ENCODE measurements around the gene COL4A2. TPM values are rescaled to one million over a fixed set of nuclear protein-coding genes. Genes with fewer than 3 reads are reported as not detected.

COL4A2 gene
- total RNA-seq, 3 donors from 2014 or later (not counting 1 experiment from before 2014, with no cell fraction given), result not detected

- H3K4me1 ChIP-seq (ENCODE audit: control insufficient read depth, insufficient read depth, low read length), result no peaks in the 10 kb centered on the region
- intact Hi-C loops (cut with micrococcal nuclease), result no loop called here
- Mint-ChIP-seq H3K4me3 (no peak overlapping the region), H3K4me1 (no peaks in the 10 kb centered on the region), H3K9me3 (no peaks in the 10 kb centered on the region), H3K27ac (no peak overlapping the region), H3K36me3 (no peaks in the 10 kb centered on the region), H3K27me3 (ENCODE audit: low read depth in 2 of 2) (peaks cover 7 to 28% of the 10 kb centered on the region in 2 donors)
- WGBS (ENCODE audit: insufficient coverage), result 80% methylated on average over 8 of the region's 8 CpGs
- no peak for ATAC-seq
- H3K36me3 ChIP-seq (ENCODE audit: control insufficient read depth, insufficient read depth, low read length), result no peaks in the 10 kb centered on the region
- DNase-seq, result no peak
- no peak overlapping the region for H3K27ac ChIP-seq (ENCODE audit: low read length)
- H3K4me3 ChIP-seq (ENCODE audit: low read length), result no peak overlapping the region
- H3K27me3 ChIP-seq (ENCODE audit: control insufficient read depth, insufficient read depth, low read length), result no peaks in the 10 kb centered on the region
- TF ChIP-seq, protein P1, sequence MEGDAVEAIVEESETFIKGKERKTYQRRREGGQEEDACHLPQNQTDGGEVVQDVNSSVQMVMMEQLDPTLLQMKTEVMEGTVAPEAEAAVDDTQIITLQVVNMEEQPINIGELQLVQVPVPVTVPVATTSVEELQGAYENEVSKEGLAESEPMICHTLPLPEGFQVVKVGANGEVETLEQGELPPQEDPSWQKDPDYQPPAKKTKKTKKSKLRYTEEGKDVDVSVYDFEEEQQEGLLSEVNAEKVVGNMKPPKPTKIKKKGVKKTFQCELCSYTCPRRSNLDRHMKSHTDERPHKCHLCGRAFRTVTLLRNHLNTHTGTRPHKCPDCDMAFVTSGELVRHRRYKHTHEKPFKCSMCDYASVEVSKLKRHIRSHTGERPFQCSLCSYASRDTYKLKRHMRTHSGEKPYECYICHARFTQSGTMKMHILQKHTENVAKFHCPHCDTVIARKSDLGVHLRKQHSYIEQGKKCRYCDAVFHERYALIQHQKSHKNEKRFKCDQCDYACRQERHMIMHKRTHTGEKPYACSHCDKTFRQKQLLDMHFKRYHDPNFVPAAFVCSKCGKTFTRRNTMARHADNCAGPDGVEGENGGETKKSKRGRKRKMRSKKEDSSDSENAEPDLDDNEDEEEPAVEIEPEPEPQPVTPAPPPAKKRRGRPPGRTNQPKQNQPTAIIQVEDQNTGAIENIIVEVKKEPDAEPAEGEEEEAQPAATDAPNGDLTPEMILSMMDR (IDR thresholded peaks at IDR 0.05), result no peak
- H3K9me3 ChIP-seq (ENCODE audit: control insufficient read depth, insufficient read depth, low read length), result no peaks in the 10 kb centered on the region
Observed at GRCh38 chr13:110363010-110363409, 55.9 kb downstream of the COL4A2 start.

DNA sequence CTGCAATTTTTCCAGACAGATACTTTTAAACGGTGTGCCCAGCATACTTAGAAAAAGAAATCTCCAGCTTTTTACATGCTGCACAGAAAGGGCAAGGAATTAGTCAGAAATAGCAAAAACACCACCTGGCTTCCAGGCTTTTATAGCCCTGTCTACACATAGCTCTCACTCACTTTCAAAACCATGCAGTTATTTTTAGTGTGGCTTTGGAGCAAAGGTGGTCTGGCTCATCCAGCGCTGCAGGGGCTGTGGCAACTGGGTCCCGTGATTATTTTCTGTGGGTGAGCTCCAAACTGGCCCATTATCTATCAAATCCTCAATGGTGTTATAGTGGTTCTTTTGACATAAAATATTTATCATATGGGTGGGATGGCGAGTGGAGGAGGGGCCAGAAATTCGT is 57.0 kb downstream of the COL4A2 start:
- no peak for ATAC-seq
- peaks cover 7 to 28% of the 10 kb centered on the region in 2 donors for H3K27me3 Mint-ChIP-seq (ENCODE audit: low read depth in 2 of 2)

GRCh38 chr13:110365876-110366275 is 58.8 kb downstream of the COL4A2 start:
- no peaks in the 10 kb centered on the region for H3K4me1 Mint-ChIP-seq
- H3K27ac Mint-ChIP-seq, result no peak overlapping the region
- Histone ChIP-seq H3K36me3 (ENCODE audit: control insufficient read depth, insufficient read depth, low read length) (no peaks in the 10 kb centered on the region), H3K27me3 (ENCODE audit: control insufficient read depth, insufficient read depth, low read length) (no peaks in the 10 kb centered on the region), H3K4me3 (ENCODE audit: low read length) (no peak overlapping the region), H3K27ac (ENCODE audit: low read length) (no peak overlapping the region), H3K9me3 (ENCODE audit: control insufficient read depth, insufficient read depth, low read length) (no peaks in the 10 kb centered on the region), H3K4me1 (ENCODE audit: control insufficient read depth, insufficient read depth, low read length) (no peaks in the 10 kb centered on the region)
- H3K4me3 Mint-ChIP-seq, result no peak overlapping the region
- ATAC-seq, result no peak
- TF ChIP-seq, protein P1 (IDR thresholded peaks at IDR 0.05), result no peak
- intact Hi-C loops (cut with micrococcal nuclease), result no loop called here
- WGBS (ENCODE audit: insufficient coverage), result 82% methylated on average over 3 of the region's 3 CpGs
- H3K36me3 Mint-ChIP-seq, result no peaks in the 10 kb centered on the region
- no peaks in the 10 kb centered on the region for H3K9me3 Mint-ChIP-seq
- peaks cover 11 to 34% of the 10 kb centered on the region in 2 donors for H3K27me3 Mint-ChIP-seq (ENCODE audit: low read depth in 2 of 2)
- no peak for DNase-seq

More for the DNA sequence above, 57.0 kb downstream of the COL4A2 start:
- TF ChIP-seq, protein P1 (IDR thresholded peaks at IDR 0.05), result no peak
- Mint-ChIP-seq H3K4me1 (no peaks in the 10 kb centered on the region), H3K4me3 (no peak overlapping the region), H3K27ac (no peak overlapping the region), H3K36me3 (no peaks in the 10 kb centered on the region), H3K9me3 (no peaks in the 10 kb centered on the region)
- Histone ChIP-seq H3K4me1 (ENCODE audit: control insufficient read depth, insufficient read depth, low read length) (no peaks in the 10 kb centered on the region), H3K4me3 (ENCODE audit: low read length) (no peak overlapping the region), H3K27ac (ENCODE audit: low read length) (no peak overlapping the region), H3K36me3 (ENCODE audit: control insufficient read depth, insufficient read depth, low read length) (no peaks in the 10 kb centered on the region), H3K27me3 (ENCODE audit: control insufficient read depth, insufficient read depth, low read length) (no peaks in the 10 kb centered on the region), H3K9me3 (ENCODE audit: control insufficient read depth, insufficient read depth, low read length) (no peaks in the 10 kb centered on the region)
- no peak for DNase-seq
- intact Hi-C loops (cut with micrococcal nuclease), result no loop called here
- 69% methylated on average over 4 of the region's 5 CpGs for WGBS (ENCODE audit: insufficient coverage)

DNA sequence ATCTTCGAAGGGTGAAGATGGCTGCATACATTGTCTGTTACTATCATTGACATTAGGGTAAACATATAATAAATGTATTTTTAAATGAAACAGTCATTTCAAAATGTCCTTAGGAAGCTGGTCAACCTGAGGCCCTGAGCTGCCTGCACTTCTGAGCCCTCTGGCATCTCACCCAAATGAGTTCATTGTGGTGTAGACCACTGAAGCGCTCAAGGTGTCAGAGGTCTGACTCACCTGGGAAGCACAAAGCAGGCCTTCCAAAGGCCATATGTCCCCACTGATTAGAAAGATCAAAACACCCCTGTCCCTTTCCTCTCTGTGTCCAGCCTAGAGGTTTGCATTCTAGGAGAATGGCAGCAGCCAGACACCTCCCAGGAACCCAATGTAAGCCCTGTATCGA is 59.6 kb downstream of the COL4A2 start:
- TF ChIP-seq, protein P1 (IDR thresholded peaks at IDR 0.05), result no peak
- Mint-ChIP-seq H3K27me3 (ENCODE audit: low read depth in 2 of 2) (peaks cover 11 to 34% of the 10 kb centered on the region in 2 donors), H3K4me1 (no peaks in the 10 kb centered on the region), H3K27ac (no peak overlapping the region), H3K4me3 (no peak overlapping the region), H3K36me3 (no peaks in the 10 kb centered on the region), H3K9me3 (no peaks in the 10 kb centered on the region)
- H3K9me3 ChIP-seq (ENCODE audit: control insufficient read depth, insufficient read depth, low read length), result no peaks in the 10 kb centered on the region
- no peak for ATAC-seq
- no peaks in the 10 kb centered on the region for H3K4me1 ChIP-seq (ENCODE audit: control insufficient read depth, insufficient read depth, low read length)
- H3K36me3 ChIP-seq (ENCODE audit: control insufficient read depth, insufficient read depth, low read length), result no peaks in the 10 kb centered on the region
- DNase-seq, result no peak
- intact Hi-C loops (cut with micrococcal nuclease), result no loop called here
- H3K27me3 ChIP-seq (ENCODE audit: control insufficient read depth, insufficient read depth, low read length), result no peaks in the 10 kb centered on the region
- H3K4me3 ChIP-seq (ENCODE audit: low read length), result no peak overlapping the region
- H3K27ac ChIP-seq (ENCODE audit: low read length), result no peak overlapping the region
- WGBS (ENCODE audit: insufficient coverage), result 89% methylated on average over 2 of the region's 3 CpGs

Measured in natural killer cell (primary cell).